Stimulated activated CD4-positive, alpha-beta T cell treated with anti-CD3 and anti-CD28 coated beads, TNF-alpha, amount 100 ng/mL, for 24 hours (primary cell): ENCODE data around the gene RNF5.
"Not testable (repeated sequence)": the region's sequence is repeated elsewhere in the genome, so short reads cannot be mapped to it uniquely, and the experiment has no call there.

Source experiments
- DNase-seq, 3 experiments: peaks; one replicate each; pipeline ENCODE4 v3.0.0-alpha.2; 2020; ENCODE audit warnings: low read depth in 3 of 3

RNF5 gene, protein sequence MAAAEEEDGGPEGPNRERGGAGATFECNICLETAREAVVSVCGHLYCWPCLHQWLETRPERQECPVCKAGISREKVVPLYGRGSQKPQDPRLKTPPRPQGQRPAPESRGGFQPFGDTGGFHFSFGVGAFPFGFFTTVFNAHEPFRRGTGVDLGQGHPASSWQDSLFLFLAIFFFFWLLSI

DNA sequence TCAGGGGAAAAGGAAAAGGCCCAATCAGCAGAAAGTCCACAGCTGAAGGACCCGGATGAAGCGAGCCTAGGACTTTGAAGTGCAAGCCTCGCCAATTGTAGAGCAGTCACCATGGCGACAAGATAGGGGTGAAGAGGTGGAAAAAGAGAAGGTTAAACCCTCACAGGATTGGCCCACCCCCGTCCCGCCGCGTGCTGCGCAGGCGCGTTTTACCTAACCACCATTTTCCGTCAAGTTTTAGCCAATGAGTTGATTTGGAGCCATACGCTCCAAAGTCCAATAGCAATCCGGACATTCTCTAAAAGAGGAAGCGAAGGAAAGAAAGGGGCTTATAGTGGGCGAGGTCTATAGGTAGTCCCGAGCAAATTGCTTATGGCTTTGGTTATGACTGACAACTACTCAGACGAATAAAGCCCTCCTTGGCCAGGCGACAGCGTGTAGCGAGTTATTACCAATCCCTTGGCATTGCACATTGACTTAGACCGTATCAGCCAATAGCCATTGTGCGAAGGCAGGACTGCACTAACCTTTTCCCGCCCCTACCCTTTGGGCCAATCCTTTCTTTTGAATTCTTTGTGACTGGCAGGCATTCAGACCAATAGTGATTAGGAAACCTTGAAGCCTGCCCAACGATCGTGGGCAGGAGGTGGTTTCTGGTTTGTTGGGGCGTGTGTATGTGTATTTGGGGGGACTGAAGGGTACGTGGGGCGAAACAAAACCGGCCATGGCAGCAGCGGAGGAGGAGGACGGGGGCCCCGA is at the start of gene RNF5:
Gene RNF5 (plus strand): TSS at position 618 of the 759 bp plus-strand sequence. CDS start 107 bp downstream, at position 725.
- peak; percentile 81 to 92 (median 88) for DNase-seq

DNA sequence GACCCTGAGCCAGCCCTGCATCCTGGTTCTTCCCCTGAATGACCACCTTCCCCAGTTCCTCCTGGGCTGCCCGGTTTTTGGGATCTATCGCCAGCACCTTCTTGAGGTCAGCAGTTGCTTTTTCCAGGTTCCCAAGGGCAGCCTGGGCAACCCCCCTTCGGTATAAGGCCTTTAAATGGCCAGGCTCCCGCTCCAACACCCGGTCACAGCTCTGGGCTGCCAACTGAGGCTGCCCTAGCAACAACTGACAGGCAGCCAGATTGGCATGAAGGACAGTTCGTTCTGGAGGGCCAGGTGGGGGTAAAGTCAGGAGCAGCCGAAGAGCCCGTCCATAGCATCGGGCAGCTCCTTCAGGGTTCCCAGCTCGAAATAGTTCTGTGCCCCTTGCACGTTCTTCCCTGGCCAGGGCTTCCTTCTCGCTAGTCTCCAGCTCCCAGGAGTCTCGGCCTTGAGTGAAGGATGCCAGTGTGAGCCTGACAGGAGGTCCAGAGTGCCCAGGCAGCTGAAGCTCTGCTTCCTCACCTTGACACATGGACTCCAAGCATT is 49.4 kb upstream of the RNF5 start:
- no peak for DNase-seq

DNA sequence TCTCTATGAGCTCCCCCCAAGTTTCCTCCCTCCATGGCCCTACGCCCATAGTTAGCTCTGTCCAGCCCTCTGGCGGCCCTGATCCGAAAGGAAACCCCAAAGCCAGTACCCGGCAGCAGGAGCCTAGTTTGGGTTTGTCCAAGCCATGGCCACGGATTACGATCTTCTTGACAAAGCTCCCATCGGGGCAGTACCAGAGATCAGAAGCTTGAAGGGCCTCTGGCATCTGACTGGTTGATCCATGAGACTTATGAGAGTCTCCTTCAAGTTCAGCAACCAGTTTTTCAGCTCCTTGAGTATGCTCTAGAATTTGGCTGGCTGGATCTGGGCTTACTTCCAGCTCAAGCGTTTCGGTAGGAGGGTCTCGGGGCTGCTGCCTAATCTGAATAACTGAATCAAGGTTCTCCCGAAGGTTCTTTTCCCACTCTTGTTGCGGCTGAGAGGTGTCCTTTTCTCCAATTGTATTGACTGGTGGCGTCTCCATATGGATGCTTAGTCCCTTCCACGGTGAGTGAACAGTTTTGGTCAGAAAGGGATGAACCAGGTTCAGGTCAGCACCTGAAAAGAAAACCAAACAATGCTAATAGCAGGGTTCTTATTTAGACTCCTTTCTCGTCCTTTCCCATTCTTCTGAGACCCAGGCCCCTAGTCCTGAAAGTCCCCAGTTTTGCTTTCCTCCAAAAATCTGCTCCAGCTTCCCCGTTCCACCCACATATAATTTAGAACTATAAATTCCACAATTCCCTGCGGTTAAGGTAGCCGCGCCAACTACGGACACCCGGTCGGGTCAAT is 48.7 kb upstream of the RNF5 start:
- no peak for DNase-seq

DNA sequence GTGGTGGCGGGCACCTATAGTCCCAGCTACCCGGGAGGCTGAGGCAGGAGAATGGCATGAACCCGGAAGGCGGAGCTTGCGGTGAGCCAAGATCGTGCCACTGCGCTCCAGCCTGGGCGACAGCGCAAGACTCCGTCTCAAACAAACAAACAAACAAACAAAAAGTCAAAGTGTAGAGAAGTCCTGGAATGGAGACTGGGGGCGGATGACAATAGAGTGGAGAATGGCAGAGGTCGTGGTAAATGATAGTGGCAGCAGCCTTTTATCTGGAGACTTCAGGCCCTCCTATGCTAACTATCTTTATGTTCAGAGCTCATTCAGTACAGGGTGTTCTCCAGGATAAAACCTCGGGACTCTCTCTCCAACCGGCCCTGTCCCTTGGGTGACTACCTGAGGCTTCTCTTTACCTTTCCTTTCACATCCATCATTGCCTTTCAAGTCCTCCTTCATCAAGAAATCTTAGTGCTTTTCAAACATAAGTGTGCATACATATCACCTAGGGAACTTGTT is 46.7 kb upstream of the RNF5 start:
- no peak for DNase-seq

DNA sequence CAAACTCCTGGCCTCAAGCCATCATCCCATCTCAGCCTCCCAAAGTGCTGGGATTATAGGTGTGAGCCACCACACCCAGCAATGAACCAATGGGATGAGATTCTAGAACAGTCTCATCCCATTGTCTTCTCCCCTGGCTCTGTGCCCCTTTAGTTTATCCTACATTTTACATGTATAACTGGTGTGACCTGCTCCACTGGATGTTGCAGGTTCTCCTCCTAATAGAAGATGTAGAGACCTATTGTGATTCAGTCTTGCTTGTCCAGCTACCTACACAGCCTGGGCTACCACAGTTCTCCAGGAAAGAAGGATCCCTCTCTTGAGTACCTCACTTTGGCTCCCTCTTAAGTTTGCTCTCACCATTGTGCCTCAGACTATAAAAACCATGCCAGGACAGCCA is 46.1 kb upstream of the RNF5 start:
- DNase-seq: no peak

DNA sequence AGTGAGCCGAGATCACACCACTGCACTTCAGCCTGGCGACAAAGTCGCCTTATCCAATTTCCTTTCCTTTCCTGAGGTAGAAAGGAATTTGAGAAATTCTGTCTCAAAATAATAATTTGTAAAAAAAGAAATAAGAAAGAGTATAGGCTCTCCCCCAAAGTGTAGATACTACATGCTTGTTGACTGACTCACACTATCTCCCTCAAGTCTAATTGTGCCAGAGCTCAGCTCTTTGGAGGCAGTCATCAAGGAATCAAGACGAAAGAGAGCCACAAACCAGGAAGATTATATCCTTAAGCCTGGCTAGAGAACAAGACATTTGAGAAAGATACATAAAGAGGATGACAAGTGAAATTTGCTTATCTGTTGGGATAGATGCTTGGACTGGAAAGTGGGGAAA is 44.4 kb upstream of the RNF5 start:
- no peak for DNase-seq

DNA sequence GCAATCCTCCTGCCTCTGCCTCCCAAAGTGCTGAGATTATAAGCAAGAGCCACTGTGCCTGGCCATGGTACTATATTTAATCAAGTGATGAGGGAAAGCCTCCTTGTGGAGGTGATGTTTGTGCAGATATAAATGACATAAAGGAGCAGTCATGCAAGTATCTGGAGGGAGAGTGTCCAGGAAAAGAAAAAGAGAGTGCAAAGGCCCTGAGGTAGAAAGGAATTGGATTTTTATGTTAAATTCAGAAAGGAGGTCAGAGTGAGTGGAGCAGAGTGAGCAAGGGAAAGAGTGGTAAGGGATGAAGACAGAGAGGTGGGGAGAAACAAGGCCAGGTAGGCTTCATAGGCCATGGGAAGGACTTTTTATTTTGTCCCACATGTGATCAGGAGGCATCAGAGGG is 40.8 kb upstream of the RNF5 start:
- DNase-seq: no peak

DNA sequence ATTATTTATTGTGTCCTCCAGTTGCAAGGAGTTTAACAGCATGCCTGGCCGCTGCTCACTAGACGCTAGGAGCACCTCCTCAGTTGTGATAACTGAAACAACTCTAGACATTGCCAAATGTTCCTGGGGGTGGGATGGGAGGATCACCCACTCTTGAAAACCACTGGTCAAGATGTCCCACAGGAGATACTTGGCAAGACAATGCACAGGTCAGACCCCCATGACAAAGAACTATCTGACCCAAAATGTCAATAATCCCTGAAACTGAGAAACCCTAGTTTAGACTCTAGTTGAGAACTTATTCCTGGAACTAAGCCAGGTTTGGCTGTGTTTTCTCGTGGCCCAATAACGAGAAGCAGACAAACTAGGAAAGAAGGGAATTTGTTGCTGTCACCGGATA is 38.6 kb upstream of the RNF5 start:
- DNase-seq: no peak

DNA sequence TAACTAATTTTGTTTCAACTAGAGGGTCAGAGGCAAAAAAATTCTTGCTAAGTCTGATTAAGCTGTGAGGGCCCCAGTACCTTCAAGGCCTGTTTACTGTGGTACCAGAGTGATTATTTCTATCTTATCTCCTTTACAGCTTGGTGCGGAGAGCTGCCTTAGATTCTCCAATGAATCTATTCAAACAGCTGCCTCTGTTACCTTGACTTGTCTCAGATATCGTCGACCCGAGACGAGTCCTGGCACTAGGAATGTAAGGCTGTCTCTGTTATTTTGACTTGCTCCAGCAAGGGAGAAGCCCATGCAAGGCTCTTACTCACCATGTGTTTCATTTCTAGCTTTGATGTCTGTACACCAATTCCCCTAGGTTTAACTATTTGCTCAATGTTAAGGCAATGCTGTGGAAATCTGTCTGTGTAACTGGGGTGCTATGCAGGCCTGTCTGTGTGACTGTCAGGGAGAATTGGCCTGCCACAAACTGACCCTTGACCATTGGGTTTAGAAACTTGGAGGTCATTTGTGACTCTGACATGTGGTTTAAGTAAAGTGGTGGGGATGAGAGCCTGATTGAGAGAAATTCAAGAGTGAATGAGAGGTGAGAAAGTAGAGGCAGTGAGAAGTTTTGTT is 37.7 kb upstream of the RNF5 start:
- DNase-seq: no peak

DNA sequence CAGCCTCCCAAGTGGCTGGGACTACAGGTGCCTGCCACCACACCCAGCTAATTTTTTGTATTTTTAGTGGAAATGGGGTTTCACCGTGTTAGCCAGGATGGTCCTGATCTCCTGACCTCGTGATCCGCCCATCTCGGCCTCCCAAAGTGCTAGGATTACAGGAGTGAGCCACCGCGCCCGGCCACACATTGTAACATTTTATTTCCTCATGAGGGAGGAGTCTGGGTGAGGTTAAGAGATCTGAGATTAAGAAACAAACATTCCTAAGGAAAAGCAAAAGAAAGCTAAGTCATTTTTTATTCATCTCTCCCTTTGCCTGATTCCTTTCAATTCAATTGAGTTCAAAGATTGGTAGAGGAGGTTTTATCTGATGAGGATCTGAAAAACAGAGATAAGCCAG is 34.0 kb upstream of the RNF5 start:
- not testable (repeated sequence) for DNase-seq

DNA sequence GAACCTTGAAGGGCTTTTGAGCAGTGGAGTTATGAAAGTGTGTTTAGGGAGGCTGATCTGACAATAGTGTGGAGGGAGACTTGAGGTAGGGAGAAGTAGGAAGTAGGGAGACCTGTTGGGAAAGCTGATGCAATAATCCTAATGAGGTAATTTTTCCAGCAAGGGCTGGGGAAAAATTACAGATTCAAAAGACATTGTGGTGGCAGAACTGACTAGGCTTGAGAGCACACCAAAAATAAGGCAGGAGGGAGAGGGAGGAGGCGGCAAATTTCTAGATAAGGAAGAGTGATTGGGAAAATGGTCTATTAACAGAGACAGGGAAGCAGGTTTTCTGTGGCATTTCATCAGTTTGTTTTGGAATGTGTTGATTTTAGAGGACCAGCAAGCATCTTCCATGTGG is 31.9 kb upstream of the RNF5 start:
- no peak for DNase-seq

DNA sequence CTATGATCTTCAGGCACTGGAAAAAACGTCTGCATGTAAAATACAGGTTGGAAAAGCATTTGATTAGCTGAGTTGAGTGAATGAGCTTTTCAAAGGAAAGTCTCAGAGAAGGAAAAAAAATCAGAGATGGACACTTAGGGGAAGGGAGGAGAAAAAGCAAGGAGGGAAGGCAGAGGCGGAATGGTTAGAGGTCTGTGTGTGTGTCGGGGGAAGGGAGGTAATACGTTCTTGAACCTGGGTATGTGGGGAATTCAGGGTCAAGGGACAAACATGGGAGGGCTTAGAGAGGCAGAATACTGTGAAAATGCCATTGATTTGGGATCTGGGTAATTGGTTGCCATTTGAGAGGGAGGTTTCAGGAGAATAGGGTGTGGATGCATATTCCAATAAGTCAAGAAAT is 31.5 kb upstream of the RNF5 start:
- DNase-seq: no peak

DNA sequence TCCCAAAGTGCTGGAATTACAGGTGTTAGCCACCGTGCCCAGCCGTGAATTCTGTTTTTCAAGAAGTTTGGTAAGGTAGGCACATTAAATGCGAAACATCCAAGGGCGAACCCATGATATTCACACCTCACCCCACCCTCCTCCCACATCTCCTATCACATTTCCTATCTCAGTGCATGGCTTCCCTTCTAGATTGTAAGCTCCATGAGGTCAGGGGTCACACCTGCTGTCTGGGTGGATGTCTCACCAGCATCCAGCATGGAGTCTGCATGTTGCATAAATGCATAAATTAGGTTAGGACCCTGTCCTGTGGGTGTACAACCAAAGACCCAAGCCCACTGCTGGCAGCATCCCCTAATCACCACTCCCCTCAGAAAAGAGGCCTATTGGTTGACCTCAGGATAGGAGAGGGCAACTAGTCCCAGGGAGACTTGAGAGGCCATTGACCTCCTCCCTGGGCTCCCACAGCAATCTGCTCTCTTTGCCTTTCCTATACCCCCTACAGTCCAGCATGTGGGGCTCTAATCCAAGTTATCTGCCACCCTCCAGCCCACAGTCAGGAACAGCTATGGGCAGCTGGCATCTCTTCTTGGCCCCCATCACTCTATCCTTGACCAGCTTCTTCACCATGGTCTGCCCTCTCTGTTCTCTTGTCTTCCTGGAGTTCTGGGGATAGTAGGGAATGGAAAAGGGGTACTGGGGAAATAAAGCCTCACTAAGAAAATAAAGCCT is 30.6 kb upstream of the RNF5 start:
- DNase-seq: no peak

DNA sequence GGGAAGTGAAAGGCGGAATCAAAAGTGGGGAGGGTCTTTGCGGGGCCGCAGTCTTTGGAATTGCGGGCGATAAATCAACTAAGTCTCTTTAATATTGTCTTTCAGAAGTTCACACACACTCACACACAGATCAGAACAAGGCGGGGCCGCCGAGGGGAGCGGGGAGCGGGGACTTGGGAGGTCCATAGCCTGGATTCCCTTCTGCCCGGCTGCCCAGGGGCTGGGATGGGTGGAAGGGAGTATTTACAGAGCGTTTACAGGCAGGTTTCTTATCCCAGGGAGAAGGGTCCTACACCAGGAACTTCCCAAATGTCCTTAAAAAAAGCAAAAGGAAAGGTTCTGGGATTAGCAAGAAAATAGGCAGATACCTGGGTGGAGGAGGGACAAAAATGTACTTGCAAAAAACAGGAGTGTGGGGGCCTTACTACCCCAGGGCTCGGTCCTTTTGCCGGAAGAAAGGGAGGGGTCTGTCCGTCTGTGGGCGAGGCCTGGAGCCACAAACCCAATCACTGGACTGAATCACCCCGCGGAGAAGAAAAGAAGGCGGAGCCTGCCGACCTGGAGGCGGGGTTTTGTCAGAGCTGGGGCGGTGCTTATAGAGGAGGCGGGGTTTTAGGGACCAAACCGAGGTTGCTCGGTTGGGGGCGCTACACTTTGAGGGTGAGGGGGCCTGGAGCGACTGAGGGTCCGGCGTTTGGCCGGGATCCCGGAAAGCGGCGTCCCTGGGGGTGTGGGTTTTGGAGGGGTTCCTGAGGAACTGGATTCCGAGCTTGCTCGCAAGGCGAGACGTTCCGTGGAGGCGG is 29.7 kb upstream of the RNF5 start:
- DNase-seq: peak; percentile 49 to 65 (median 51)

DNA sequence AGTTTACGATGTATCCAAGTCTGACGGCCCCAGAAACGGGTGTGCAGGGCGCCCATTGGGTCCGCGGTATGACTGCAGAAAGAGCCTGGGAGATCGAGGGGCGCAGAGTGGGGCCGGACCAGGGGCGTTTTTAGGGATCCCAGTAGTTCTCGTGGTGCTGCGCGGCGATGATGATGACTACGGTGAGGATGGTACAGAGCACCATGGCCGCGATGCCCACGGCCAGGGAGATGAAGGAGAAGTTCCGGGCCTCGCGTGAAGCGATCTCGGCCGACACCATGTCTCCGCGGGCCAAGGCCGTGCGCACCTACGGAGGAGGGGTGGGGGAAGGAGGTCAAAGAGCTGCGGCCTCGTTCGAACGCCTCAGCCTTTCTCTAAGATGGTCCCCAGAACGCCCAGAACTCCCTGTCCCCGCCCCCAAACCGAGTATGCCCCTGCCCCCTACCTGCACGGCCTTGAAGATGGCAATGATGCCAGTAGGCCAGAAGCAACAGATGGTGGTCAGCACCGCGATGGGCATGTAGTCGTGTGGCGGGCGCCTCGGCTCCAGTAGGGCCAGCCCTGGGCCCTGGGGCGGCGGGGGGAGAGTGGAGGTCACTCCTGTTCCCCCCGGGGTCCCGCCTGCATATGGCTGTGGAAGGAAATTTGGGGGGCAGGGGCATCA is 29.0 kb upstream of the RNF5 start:
- DNase-seq: no peak

DNA sequence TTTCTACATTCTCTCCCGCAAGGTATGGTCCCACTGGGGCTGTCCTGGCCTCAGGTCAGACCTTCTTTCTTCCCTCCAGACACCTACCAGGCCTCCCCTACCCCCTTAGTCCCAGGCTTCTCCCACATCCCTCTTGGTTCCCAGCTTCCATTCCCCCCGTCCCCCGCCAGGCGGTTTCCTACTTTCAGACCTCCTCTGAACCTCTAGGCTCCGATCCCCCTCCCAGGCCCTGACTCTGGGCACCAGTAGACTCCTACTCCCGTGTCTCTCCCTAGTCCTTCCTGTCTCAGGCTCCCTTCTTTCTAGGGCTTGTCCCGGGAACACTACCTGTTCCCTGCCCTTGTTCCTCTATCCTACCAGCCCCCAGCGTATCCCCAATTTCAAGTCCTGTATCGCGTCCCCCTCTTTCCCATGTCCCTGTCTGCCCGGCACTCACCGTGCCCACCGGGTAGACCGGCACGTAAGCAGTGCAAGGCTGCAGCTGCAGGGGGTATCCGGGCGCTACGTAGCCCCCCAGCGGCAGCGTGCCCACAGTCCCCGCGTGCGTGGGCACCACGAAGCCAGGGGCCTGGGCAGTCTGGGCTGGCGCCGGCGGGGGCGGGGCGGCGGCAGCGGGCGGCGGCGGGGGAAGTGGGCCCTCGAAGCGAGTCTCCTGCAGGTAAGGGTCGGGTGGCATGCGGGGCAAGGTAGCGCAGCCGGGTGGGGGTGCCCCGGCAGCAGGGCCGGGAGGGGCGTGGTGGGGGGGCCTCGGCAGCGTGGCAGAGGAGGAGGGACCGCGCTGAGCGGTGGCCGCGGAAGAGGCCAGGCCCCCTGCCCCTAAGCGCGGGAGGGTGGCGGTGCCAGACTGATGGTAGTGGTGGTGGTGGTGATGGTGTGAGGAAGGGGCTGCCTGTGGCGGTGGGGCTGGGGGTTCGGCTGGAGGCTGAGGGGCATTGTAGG is 28.0 kb upstream of the RNF5 start:
- no peak for DNase-seq

DNA sequence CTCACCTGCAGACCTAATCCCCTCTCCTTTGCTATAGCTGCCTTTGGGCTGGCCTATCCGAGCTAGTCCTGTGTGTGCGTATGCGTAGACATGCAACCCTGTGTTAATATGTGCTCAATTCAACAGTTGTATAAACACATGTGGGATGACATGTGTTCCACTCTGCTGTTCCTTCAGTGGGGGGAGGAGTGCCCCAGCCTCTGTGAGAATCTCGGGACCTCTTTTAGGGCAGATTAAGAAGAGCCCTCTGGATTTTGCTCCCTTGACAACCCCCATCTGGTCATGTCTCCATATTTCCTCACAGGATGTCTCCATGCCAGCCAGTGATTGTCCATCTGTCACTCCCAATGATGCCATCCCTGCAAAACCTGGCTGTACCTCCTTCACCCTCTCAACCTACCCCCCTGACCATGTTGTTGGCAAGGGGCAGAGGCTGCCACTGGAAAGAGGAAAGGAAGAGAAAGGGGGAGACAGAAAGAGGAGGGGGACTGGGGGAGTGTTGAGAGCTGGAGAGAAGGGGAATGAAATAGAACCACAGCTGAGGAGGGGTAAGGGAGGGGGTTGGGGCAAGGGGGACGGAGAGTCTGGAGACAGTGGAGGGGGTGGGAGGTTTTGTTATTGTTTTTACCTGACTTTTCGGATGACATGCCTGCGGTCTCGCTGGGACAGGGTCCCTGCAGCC is 26.9 kb upstream of the RNF5 start:
- no peak for DNase-seq
